Adrenal gland (tissue), 12 donors: Measurements from ENCODE around the gene LHFPL6. TPM values are rescaled to one million over a fixed set of nuclear protein-coding genes. Genes with fewer than 3 reads are reported as not detected.

ENCODE experiments used
- DNase-seq, 7 donors: peaks; one replicate each; pipeline ENCODE4 v3.0.0-alpha.2; 2019 to 2020
- H3K27ac ChIP-seq, 5 donors: fragments of 200-600 bp; sonication (generic) in 4 of 5; 1 replicate in 3 of 5; 2 replicates in 2 of 5; pipeline versions ENCODE4 v1.5.1 to v1.8.0; 2016 to 2020; ENCODE audit warnings: mild to moderate bottlenecking in 1 of 5
- H3K27me3 ChIP-seq: fragments of 200-600 bp; 2 replicates; pipeline ENCODE4 v1.8.0; 2021
- H3K36me3 ChIP-seq, 2 donors: fragments of 200-600 bp; replicated peaks in 1 of 2; 1 replicate in 1 of 2; 2 replicates in 1 of 2; pipeline versions ENCODE4 v1.5.1 to v1.8.0; 2018 to 2022
- H3K4me1 ChIP-seq, 2 donors: fragments of 200-600 bp; replicated peaks in 1 of 2; 1 replicate in 1 of 2; 2 replicates in 1 of 2; pipeline versions ENCODE4 v1.5.1 to v1.8.0; 2018 to 2021
- H3K4me3 ChIP-seq, 4 donors: fragments of 200-600 bp; sonication (generic) in 3 of 4; one replicate each; pipeline ENCODE4 v1.5.1; 2016 to 2018
- H3K9me3 ChIP-seq, 3 donors: fragments of 200-600 bp; sonication (generic) in 1 of 3; replicated peaks in 1 of 3; 1 replicate in 2 of 3; 2 replicates in 1 of 3; pipeline versions ENCODE4 v1.5.1 to v1.8.0; 2016 to 2021
- CTCF ChIP-seq, 6 experiments: fragments of 450-650 bp in 4 of 6; fragments of 200-600 bp in 2 of 6; sonication (generic) in 1 of 6; IDR thresholded peaks; 1 replicate in 5 of 6; 2 replicates in 1 of 6; pipeline versions ENCODE4 v1.5.1 to v1.8.0; 2016 to 2021; ENCODE audit warnings: antibody characterized with exemption in 6 of 6, mild to moderate bottlenecking in 2 of 6, moderate library complexity in 1 of 6
- POLR2A ChIP-seq, 2 donors: fragments of 450-650 bp; IDR thresholded peaks; one replicate each; pipeline ENCODE4 v1.6.1; 2017; ENCODE audit warnings: antibody characterized with exemption in 2 of 2, mild to moderate bottlenecking in 2 of 2, moderate library complexity in 1 of 2
- WGBS, 4 donors: extraction: QIAGEN DNeasy Blood & Tissue Kit in 2 of 4; methylation state at CpG; one replicate each; pipeline versions ENCODE4 v1.1.5 to v1.1.7; 2013 to 2017; 5-methylcytosine and 5-hydroxymethylcytosine counted together
- intact Hi-C, 2 donors: fragments of 100-400 bp; cut with DNase I; formaldehyde crosslinking; loops; one replicate each; pipeline versions ENCODE4 v1.14.1 to v1.15.0; 2022 to 2023
- polyA plus RNA-seq, 3 donors: library from polyadenylated mRNA; stranded (reverse); fragments of 200-250 nt in 2 of 3; fragments of 350-450 nt in 1 of 3; fragmentation: Illumina TruSeq in 1 of 3; extraction: RNeasy Lipid Tissue Mini Kit (QIAGEN cat#74804) in 1 of 3; gene quantifications; one replicate each; pipeline ENCODE4 v1.2.3, GENCODE V29; 2013 to 2014
- total RNA-seq, 9 donors: library from RNA; depleted of rRNA in 4 of 9; stranded (reverse); fragments of >200 nt in 4 of 9; fragments of 120-200 nt in 1 of 9; fragmentation: NEBNext Ultra II Directional in 1 of 9; extraction: Animal tissue kit (Norgen Biotek cat#: 25700) in 1 of 9; gene quantifications; one replicate each; pipeline versions ENCODE4 v1.1.0 to v1.2.4, GENCODE V29; 2013 to 2023
- donor health status: healthy with polysubstance abuse.
- donor health status: Bipolar disorder and iron deficiency.
- donor health status: DM: yes; HTN: yes; CAD: no.
- donor health status: DM: no; HTN: no; CAD: no.
- donor health status: DM: no; HTN: no; CAD: no.
- donor health status: DM: yes; HTN: yes; CAD: no.

LHFPL6 gene
- total and polyA plus RNA-seq, 12 donors, result 28.9 to 113 (median 46.6) TPM

GRCh38 chr13:39554371-39554770, 48.6 kb downstream of the LHFPL6 start:
- 88 to 93% (median 89%) methylated on average over 3 of the region's 3 CpGs for WGBS, 4 donors
- Histone ChIP-seq H3K27ac (no peak overlapping the region), H3K4me1 (no peaks in the 10 kb centered on the region), H3K9me3 (no peaks in the 10 kb centered on the region), H3K4me3 (no peak overlapping the region), H3K36me3 (no peaks in the 10 kb centered on the region), H3K27me3 (no peaks in the 10 kb centered on the region)
- TF ChIP-seq POLR2A (IDR thresholded peaks at IDR 0.05) (no peak), CTCF (IDR thresholded peaks at IDR 0.05) (no peak)
- intact Hi-C loops, result no loop called here
- DNase-seq, result no peak

GRCh38 chr13:39552246-39552645, 50.7 kb downstream of the LHFPL6 start:
- Histone ChIP-seq H3K27me3 (no peaks in the 10 kb centered on the region), H3K4me1 (no peaks in the 10 kb centered on the region), H3K36me3 (no peaks in the 10 kb centered on the region), H3K27ac (no peak overlapping the region), H3K9me3 (no peaks in the 10 kb centered on the region), H3K4me3 (no peak overlapping the region)
- TF ChIP-seq CTCF (IDR thresholded peaks at IDR 0.05), result no peak
- TF ChIP-seq POLR2A (IDR thresholded peaks at IDR 0.05), result no peak
- intact Hi-C loops, result no loop called here
- 83 to 96% (median 94%) methylated on average over 2 of the region's 2 CpGs for WGBS, 4 donors
- no peak for DNase-seq

GRCh38 chr13:39550931-39551330, 52.1 kb downstream of the LHFPL6 start:
- DNase-seq, result no peak
- no peaks in the 10 kb centered on the region for H3K9me3 ChIP-seq
- no peak overlapping the region for H3K27ac ChIP-seq
- intact Hi-C loops, result no loop called here
- H3K4me1 ChIP-seq, result no peaks in the 10 kb centered on the region
- H3K4me3 ChIP-seq, result no peak overlapping the region
- TF ChIP-seq CTCF (IDR thresholded peaks at IDR 0.05) (no peak), POLR2A (IDR thresholded peaks at IDR 0.05) (no peak)
- no peaks in the 10 kb centered on the region for H3K36me3 ChIP-seq
- no peaks in the 10 kb centered on the region for H3K27me3 ChIP-seq

GRCh38 chr13:39547108-39547507, 55.9 kb downstream of the LHFPL6 start:
- Histone ChIP-seq H3K36me3 (no peaks in the 10 kb centered on the region), H3K4me1 (no peaks in the 10 kb centered on the region), H3K9me3 (no peaks in the 10 kb centered on the region), H3K27me3 (no peaks in the 10 kb centered on the region), H3K4me3 (no peak overlapping the region), H3K27ac (no peak overlapping the region)
- intact Hi-C loops, result no loop called here
- TF ChIP-seq CTCF (IDR thresholded peaks at IDR 0.05) (no peak), POLR2A (IDR thresholded peaks at IDR 0.05) (no peak)
- no peak for DNase-seq
